ENCODE data around the gene CEACAM5. TPM values are rescaled to one million over a fixed set of nuclear protein-coding genes. Genes with fewer than 3 reads are reported as not detected.

CEACAM5 gene
- total and polyA plus RNA-seq, 4 donors, result 0.02 TPM; not detected in 3

DNA sequence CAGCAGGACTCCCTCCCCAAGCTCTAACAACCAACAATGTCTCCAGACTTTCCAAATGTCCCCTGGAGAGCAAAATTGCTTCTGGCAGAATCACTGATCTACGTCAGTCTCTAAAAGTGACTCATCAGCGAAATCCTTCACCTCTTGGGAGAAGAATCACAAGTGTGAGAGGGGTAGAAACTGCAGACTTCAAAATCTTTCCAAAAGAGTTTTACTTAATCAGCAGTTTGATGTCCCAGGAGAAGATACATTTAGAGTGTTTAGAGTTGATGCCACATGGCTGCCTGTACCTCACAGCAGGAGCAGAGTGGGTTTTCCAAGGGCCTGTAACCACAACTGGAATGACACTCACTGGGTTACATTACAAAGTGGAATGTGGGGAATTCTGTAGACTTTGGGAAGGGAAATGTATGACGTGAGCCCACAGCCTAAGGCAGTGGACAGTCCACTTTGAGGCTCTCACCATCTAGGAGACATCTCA lies 6.2 kb upstream of the CEACAM5 start:
- 46% methylated on average over 3 of the region's 3 CpGs for WGBS
- no peak for DNase-seq (ENCODE audit: low spot score)

DNA sequence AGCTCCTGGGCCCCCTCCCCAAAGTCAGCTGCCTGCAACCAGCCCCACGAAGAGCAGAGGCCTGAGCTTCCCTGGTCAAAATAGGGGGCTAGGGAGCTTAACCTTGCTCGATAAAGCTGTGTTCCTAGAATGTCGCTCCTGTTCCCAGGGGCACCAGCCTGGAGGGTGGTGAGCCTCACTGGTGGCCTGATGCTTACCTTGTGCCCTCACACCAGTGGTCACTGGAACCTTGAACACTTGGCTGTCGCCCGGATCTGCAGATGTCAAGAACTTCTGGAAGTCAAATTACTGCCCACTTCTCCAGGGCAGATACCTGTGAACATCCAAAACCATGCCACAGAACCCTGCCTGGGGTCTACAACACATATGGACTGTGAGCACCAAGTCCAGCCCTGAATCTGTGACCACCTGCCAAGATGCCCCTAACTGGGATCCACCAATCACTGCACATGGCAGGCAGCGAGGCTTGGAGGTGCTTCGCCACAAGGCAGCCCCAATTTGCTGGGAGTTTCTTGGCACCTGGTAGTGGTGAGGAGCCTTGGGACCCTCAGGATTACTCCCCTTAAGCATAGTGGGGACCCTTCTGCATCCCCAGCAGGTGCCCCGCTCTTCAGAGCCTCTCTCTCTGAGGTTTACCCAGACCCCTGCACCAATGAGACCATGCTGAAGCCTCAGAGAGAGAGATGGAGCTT lies 4.7 kb upstream of the CEACAM5 start:
- peaks cover 0 to 3% (median 0%) of the 10 kb centered on the region in 4 donors for H3K4me1 ChIP-seq (ENCODE audit: control insufficient read depth in 4 of 4, insufficient read depth in 4 of 4, low read length in 3 of 4)
- TF ChIP-seq TAF1 (conservative IDR thresholded peaks at IDR 0.05) (no peak), NR2F2 (IDR thresholded peaks at IDR 0.05) (no peak), FOXA2 (IDR thresholded peaks at IDR 0.05) (no peak), HNF4A (conservative IDR thresholded peaks at IDR 0.05) (no peak), RXRA (IDR thresholded peaks at IDR 0.05) (no peak), HNF4G (IDR thresholded peaks at IDR 0.05) (no peak), SP1 (IDR thresholded peaks at IDR 0.05) (no peak), RAD21 (IDR thresholded peaks at IDR 0.05) (no peak), EGR1 (IDR thresholded peaks at IDR 0.05; ENCODE audit: low read depth in 2 of 2) (no peak), GABPA (IDR thresholded peaks at IDR 0.05 in 1 of 2, conservative IDR thresholded peaks at IDR 0.05 in 1 of 2) (no peak), FOXA1 (IDR thresholded peaks at IDR 0.05) (no peak), YY1 (IDR thresholded peaks at IDR 0.05) (no peak), JUND (IDR thresholded peaks at IDR 0.05) (no peak)
- TF ChIP-seq, protein P1, sequence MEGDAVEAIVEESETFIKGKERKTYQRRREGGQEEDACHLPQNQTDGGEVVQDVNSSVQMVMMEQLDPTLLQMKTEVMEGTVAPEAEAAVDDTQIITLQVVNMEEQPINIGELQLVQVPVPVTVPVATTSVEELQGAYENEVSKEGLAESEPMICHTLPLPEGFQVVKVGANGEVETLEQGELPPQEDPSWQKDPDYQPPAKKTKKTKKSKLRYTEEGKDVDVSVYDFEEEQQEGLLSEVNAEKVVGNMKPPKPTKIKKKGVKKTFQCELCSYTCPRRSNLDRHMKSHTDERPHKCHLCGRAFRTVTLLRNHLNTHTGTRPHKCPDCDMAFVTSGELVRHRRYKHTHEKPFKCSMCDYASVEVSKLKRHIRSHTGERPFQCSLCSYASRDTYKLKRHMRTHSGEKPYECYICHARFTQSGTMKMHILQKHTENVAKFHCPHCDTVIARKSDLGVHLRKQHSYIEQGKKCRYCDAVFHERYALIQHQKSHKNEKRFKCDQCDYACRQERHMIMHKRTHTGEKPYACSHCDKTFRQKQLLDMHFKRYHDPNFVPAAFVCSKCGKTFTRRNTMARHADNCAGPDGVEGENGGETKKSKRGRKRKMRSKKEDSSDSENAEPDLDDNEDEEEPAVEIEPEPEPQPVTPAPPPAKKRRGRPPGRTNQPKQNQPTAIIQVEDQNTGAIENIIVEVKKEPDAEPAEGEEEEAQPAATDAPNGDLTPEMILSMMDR (IDR thresholded peaks at IDR 0.05; ENCODE audit: low read depth, low read length, missing input control), result no peak
- TF ChIP-seq, protein P2, sequence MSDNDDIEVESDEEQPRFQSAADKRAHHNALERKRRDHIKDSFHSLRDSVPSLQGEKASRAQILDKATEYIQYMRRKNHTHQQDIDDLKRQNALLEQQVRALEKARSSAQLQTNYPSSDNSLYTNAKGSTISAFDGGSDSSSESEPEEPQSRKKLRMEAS (IDR thresholded peaks at IDR 0.05), result no peak
- TF ChIP-seq, protein P3, sequence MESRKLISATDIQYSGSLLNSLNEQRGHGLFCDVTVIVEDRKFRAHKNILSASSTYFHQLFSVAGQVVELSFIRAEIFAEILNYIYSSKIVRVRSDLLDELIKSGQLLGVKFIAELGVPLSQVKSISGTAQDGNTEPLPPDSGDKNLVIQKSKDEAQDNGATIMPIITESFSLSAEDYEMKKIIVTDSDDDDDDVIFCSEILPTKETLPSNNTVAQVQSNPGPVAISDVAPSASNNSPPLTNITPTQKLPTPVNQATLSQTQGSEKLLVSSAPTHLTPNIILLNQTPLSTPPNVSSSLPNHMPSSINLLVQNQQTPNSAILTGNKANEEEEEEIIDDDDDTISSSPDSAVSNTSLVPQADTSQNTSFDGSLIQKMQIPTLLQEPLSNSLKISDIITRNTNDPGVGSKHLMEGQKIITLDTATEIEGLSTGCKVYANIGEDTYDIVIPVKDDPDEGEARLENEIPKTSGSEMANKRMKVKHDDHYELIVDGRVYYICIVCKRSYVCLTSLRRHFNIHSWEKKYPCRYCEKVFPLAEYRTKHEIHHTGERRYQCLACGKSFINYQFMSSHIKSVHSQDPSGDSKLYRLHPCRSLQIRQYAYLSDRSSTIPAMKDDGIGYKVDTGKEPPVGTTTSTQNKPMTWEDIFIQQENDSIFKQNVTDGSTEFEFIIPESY (IDR thresholded peaks at IDR 0.05), result no peak
- TF ChIP-seq, protein P4, sequence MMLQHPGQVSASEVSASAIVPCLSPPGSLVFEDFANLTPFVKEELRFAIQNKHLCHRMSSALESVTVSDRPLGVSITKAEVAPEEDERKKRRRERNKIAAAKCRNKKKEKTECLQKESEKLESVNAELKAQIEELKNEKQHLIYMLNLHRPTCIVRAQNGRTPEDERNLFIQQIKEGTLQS (IDR thresholded peaks at IDR 0.05), result no peak
- TF ChIP-seq, protein P5, sequence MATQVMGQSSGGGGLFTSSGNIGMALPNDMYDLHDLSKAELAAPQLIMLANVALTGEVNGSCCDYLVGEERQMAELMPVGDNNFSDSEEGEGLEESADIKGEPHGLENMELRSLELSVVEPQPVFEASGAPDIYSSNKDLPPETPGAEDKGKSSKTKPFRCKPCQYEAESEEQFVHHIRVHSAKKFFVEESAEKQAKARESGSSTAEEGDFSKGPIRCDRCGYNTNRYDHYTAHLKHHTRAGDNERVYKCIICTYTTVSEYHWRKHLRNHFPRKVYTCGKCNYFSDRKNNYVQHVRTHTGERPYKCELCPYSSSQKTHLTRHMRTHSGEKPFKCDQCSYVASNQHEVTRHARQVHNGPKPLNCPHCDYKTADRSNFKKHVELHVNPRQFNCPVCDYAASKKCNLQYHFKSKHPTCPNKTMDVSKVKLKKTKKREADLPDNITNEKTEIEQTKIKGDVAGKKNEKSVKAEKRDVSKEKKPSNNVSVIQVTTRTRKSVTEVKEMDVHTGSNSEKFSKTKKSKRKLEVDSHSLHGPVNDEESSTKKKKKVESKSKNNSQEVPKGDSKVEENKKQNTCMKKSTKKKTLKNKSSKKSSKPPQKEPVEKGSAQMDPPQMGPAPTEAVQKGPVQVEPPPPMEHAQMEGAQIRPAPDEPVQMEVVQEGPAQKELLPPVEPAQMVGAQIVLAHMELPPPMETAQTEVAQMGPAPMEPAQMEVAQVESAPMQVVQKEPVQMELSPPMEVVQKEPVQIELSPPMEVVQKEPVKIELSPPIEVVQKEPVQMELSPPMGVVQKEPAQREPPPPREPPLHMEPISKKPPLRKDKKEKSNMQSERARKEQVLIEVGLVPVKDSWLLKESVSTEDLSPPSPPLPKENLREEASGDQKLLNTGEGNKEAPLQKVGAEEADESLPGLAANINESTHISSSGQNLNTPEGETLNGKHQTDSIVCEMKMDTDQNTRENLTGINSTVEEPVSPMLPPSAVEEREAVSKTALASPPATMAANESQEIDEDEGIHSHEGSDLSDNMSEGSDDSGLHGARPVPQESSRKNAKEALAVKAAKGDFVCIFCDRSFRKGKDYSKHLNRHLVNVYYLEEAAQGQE (IDR thresholded peaks at IDR 0.05), result no peak
- peaks cover 0 to 5% (median 2%) of the 10 kb centered on the region in 4 donors for H3K27me3 ChIP-seq (ENCODE audit: control insufficient read depth in 4 of 4, insufficient read depth in 4 of 4, low read length in 3 of 4)
- H3K4me3 ChIP-seq (ENCODE audit: low read depth in 1 of 3, low read length in 3 of 3), result no peak overlapping the region
- no peak overlapping the region for H3K9ac ChIP-seq (ENCODE audit: low read depth in 1 of 2, low read length in 2 of 2)
- no peaks in the 10 kb centered on the region for H3K9me3 ChIP-seq (ENCODE audit: control insufficient read depth in 4 of 4, low read length in 3 of 4)
- no peaks in the 10 kb centered on the region for H3K36me3 ChIP-seq (ENCODE audit: control insufficient read depth in 4 of 4, insufficient read depth in 3 of 4, low read depth in 1 of 4, low read length in 3 of 4)
- WGBS, result 63% methylated on average over 8 of the region's 8 CpGs
- no peak overlapping the region for H3K27ac ChIP-seq (ENCODE audit: low read depth in 1 of 2, low read length in 2 of 2)
- no peak for DNase-seq (ENCODE audit: low spot score)

More for the DNA sequence above, 6.2 kb upstream of the CEACAM5 start:
- no peak overlapping the region for H3K4me3 ChIP-seq (ENCODE audit: low read depth in 1 of 3, low read length in 3 of 3)
- TF ChIP-seq, protein P2 (IDR thresholded peaks at IDR 0.05), result no peak
- TF ChIP-seq FOXA1 (IDR thresholded peaks at IDR 0.05), result no peak
- TF ChIP-seq FOXA2 (IDR thresholded peaks at IDR 0.05), result no peak
- TF ChIP-seq YY1 (IDR thresholded peaks at IDR 0.05), result no peak
- TF ChIP-seq JUND (IDR thresholded peaks at IDR 0.05), result no peak
- TF ChIP-seq EGR1 (IDR thresholded peaks at IDR 0.05; ENCODE audit: low read depth in 2 of 2), result no peak
- H3K9me3 ChIP-seq (ENCODE audit: control insufficient read depth in 4 of 4, low read length in 3 of 4), result no peaks in the 10 kb centered on the region
- H3K27me3 ChIP-seq (ENCODE audit: control insufficient read depth in 4 of 4, insufficient read depth in 4 of 4, low read length in 3 of 4), result no peaks in the 10 kb centered on the region
- H3K36me3 ChIP-seq (ENCODE audit: control insufficient read depth in 4 of 4, insufficient read depth in 3 of 4, low read depth in 1 of 4, low read length in 3 of 4), result no peaks in the 10 kb centered on the region
- peaks cover 0 to 3% (median 0%) of the 10 kb centered on the region in 4 donors for H3K4me1 ChIP-seq (ENCODE audit: control insufficient read depth in 4 of 4, insufficient read depth in 4 of 4, low read length in 3 of 4)
- no peak overlapping the region for H3K27ac ChIP-seq (ENCODE audit: low read depth in 1 of 2, low read length in 2 of 2)
- H3K9ac ChIP-seq (ENCODE audit: low read depth in 1 of 2, low read length in 2 of 2), result no peak overlapping the region
